CD4-positive, alpha-beta T cell treated with Interleukin-15 for 1 hour (primary cell): ENCODE data around the gene RTL1.

Experiments used
- DNase-seq: peaks from one replicate; pipeline ENCODE4 v3.0.0-alpha.2; 2020

The RTL1 gene

GRCh38 chr14:100881211-100882025 is 22.1 kb downstream of the RTL1 start:
- DNase-seq: no peak

- DNase-seq: no peak
Measured at GRCh38 chr14:100880271-100881101, 23.0 kb downstream of the RTL1 start.

GRCh38 chr14:100879782-100880181 is 23.7 kb downstream of the RTL1 start:
- DNase-seq: no peak

GRCh38 chr14:100879194-100879593 is 24.3 kb downstream of the RTL1 start:
- DNase-seq: no peak

GRCh38 chr14:100878271-100879146 is 25.0 kb downstream of the RTL1 start:
- no peak for DNase-seq

GRCh38 chr14:100875861-100876590 is 27.5 kb downstream of the RTL1 start:
- DNase-seq: no peak

- no peak for DNase-seq
Measured at GRCh38 chr14:100875126-100875525, 28.4 kb downstream of the RTL1 start.

GRCh38 chr14:100874411-100875091 is 29.0 kb downstream of the RTL1 start:
- DNase-seq: no peak

- DNase-seq: no peak
Measured at GRCh38 chr14:100874051-100874410, 29.5 kb downstream of the RTL1 start.

GRCh38 chr14:100873096-100873482 is 30.4 kb downstream of the RTL1 start:
- no peak for DNase-seq

GRCh38 chr14:100872259-100873095 is 31.0 kb downstream of the RTL1 start:
- DNase-seq: no peak

- DNase-seq: peak; percentile 9
Measured at GRCh38 chr14:100871234-100872186, 32.0 kb downstream of the RTL1 start.

- peak; percentile 11 for DNase-seq
Measured at GRCh38 chr14:100868621-100869370, 34.7 kb downstream of the RTL1 start.

GRCh38 chr14:100867631-100868315 is 35.7 kb downstream of the RTL1 start:
- peak; percentile 10 for DNase-seq

- DNase-seq: peak; percentile 4
Measured at GRCh38 chr14:100866666-100867630, 36.6 kb downstream of the RTL1 start.

GRCh38 chr14:100865682-100866591 is 37.6 kb downstream of the RTL1 start:
- DNase-seq: peak; percentile 6
